Stimulated activated naive CD4-positive, alpha-beta T cell (primary cell): ENCODE results near the gene H2BK1.

Experiments used
- DNase-seq, 6 experiments: peaks; one replicate each; lab custom pipeline; 2025; lab: John Stamatoyannopoulos, UW

Gene H2BK1

DNA sequence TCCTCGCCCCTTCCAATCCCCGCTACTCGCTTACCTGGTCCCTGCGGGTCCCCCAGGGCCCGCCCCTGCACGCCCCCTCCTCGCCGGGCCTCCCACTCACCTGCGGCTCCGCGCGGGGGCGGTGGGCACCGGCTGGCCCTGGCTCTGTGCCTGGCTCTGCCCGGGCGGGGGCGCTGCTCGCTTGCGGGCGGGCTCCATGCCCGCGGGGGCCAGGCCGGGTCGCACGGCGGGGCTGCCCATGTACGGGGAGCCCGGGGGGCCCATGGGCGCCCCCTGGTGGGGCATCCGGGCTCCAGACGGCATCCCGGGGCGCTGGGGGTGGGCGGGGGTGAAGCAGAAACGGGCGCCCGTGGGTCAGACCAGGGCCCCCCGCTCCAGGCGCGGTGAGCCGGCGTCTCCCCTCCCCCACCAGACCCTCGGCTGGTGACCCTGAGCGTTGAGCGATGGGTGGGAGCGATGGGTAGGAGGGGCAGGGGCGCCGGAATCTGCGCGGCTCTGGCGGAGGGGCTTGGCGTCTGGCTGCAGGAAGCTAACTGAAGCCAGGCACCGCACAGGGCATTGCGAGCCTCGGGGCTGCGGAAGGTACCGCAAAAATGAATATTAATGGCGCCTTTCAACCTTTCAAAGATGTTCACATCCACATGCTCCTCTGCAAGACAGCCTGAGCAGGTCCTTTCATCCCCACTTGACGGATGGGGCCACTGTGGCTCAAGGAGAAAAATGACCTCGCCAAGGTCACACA lies 35.2 kb upstream of the H2BK1 start:
- DNase-seq: peak; percentile 27 to 75 (median 62)

DNA sequence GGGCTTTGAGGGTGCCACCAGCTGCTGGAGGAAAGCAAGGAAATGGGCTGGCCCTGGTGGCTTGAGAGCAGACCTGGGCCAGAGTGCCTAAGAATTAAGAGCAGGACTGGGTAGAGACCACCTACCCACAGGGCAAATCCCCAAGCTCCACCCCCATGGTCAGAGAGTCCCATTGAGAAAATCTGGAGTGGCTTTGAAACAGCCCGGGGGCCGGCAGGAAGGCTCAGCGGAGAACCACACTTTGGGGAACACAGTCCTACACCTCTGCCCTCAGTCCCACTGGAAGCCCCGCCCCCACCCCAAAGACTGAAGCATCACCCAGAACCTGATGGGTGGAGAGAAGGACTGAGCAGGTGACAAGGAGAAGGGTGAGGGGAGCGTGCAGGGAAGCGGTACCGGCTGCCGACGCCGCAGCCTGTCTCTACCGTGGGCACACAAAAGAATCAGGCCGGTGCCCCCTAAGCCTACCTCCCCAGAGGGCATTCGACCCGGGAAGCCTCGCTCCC lies 34.6 kb upstream of the H2BK1 start:
- DNase-seq: peak in 2 of 6 experiments; percentile 26 to 28

GRCh38 chr7:151244196-151244840 lies 34.0 kb upstream of the H2BK1 start:
- peak in 5 of 6 experiments; percentile 5 to 64 (median 54) for DNase-seq

DNA sequence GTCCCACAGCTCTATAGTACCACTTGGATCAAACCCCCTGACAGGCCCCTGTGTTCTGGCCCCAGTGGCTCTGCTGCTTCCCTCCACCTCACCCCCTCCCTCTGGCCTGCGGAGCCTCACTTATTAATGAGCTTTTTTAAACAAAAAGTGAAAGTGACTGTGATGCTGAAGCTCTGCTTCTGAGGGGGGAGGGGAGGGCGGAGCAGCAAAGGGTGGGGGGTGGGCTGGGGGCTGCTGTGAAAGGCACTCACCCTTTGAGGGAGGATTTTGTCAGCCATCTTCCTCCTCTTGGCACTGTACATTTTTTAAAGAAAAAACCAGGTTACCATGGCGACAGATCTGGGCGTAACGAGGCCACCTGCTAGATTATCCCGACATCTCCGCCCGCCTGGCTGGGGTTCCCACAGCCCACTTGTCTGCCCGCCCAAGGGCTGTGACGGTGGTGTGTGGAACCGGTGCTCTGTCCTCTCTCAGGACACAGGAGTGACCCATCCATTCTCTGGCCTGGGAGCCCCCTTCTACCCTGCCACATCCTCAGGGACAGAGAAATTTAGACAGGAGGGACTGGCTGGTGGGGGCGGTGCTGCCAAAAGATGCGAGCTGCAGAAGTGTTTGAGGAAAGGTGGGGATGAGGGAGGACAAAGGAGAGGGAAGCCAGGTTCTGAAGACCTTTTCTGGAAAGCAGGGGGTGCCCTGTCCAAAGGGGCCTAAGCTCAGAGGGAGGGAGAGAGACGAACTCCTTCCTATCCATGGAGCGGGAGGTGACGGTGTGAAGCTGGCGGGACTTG lies 33.3 kb upstream of the H2BK1 start:
- peak; percentile 32 to 65 (median 52) for DNase-seq

- no peak for DNase-seq
Measured at GRCh38 chr7:151243045-151243349, 32.7 kb upstream of the H2BK1 start.

DNA sequence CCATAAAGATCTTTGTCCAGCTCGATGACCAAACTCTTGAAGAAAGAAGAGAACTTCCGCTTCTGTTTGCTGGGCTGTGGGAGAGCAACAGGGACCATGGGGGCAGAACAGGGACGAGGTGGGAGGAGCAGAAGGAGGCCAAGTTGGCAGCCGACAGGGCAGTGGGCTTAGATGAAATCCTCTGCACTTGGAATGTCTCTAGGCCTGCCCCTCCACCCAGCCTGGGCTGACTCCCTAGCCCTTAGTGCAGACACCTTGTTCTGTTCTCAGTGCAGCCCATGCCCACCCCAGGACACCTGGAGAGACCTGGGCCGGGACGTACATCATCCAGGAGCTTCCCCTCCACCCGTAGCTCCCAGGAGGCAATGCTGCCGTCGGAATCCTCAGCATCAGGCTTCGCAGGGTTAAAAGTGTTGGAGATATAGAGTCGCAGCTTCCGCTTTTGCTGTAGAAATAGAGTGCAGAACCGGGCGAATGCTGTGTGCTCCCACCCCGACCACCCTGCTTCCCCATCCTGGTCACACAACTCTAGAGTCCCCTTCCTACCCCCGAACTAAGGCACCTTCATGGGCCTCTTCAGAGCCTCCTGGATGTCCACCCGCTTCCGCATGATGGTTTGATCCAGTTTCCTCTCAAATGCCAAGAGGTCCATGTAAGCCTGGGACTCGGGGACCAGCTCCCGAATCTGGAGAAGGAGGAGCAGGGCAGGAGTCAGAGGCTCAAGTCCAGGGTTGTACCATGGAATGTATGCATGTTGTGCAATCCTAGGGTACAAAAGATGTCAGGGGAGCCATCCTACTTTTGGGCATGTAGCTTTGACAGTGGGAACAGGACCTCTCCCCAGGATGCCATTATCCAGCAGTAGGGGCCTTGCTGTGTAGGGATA lies 32.1 kb upstream of the H2BK1 start:
- no peak for DNase-seq

- no peak for DNase-seq
Measured at GRCh38 chr7:151241755-151242096, 31.4 kb upstream of the H2BK1 start.

DNA sequence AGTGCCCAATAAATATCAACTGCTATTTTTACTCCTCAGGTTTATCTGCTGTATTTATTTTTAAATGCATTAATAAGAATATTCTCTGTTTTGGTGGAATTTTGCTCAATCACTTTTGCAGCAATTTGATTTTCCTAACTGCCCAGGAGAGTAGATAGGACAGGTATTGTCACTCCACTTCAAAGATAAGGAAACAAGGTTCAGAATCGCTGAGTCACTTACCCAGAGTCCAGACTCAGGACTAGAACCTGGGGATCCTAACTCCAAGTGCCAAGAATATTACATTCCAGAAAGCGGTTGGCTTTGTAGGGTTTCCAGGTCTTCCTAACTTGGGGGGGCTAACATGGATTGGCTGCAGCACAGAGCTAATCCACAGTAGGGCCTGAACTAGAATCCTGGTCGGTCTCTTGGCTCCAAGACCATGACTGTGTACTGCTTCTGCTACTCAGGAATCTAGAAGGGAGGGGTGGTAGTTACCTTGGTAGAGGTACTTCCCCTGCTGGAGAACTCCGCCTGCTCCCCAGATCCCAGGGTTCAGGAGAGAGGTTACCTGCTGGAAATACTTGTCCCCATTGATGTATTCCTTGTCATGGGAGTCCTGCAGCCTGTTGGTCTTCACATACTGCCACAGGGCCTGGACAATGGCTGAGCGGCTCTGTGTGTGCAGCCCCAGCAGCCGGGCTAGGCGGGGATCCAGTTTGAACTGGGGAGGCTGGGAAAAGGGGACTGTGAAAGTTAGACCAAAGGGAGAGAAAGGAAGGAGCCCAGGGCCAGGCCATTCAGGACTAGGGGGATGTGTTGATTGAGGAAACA lies 30.9 kb upstream of the H2BK1 start:
- no peak for DNase-seq

GRCh38 chr7:151240536-151240935 lies 30.2 kb upstream of the H2BK1 start:
- no peak for DNase-seq

DNA sequence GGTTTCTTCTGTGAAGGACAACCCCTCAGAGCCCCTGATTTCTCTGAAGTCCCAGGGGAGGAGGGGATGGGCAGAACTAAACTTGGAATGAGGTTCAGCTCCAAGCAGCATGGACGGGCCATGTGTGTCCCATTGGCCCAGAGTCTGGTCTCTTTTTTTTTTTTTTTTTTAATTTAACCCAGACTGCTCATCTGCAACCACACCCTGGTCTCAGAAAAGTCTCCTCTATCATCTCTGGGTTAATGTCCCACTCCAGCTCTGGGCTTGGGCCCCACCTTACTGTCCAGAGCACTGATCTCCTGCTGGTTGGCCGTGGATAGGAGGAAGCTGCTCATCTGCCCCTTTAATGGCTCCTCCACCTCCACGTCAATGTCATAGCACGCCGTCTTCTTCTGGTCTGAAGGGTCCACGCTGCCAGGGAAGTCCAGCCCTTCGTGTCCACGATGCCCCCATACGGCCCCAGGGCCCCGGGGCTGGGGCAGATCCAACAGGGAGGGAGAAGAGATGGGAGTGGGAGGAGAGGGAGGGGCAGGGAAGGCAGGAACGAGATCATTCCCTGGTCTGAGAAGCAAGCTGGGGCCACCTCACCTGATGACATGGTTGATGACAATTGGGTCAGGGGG lies 29.7 kb upstream of the H2BK1 start:
- DNase-seq: no peak

DNA sequence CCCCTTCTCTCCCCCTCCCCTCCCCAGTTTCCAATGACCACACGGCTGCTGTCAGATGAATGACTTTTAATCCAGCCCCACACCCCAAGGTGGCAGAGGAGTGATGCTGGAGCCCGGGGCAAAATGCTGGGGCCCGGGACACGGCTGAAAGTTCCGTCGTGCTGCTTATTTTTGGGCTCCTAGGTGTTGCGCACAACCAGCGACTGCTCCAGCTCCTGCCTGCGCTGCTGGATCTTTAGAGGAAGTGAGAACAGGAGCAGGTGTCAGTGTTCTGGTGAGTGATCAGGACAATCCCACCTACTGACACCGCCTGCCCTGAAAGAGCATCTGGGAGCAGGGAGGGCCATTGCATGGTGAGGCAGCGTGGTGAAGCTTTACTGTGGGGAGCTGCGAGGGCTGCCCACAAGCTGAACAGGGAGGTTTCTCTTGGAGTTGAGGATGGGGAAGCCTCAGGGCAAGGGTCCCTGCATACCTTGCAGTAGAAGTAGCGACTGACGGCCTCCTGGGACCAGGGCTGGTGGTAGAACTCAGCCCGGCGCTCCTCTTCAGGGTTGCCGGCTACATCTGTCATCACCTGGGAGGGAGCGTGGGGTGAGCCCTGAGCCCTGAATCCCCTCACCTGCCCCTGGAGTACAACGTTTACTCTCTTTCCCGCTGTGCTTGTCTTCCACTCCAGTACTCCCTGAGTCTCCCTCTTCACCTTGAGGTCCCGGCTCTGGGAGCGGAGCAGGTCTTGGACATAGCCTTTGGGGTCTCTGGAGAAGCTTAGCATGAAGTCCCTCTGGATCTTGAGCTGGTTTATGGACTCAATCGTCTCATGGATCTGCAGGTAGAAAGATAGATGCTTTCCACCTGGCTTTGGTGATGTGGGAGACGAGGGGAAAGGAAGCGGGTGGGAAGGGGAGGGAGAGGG lies 28.9 kb upstream of the H2BK1 start:
- DNase-seq: no peak

GRCh38 chr7:151238190-151238810 lies 28.0 kb upstream of the H2BK1 start:
- DNase-seq: no peak

DNA sequence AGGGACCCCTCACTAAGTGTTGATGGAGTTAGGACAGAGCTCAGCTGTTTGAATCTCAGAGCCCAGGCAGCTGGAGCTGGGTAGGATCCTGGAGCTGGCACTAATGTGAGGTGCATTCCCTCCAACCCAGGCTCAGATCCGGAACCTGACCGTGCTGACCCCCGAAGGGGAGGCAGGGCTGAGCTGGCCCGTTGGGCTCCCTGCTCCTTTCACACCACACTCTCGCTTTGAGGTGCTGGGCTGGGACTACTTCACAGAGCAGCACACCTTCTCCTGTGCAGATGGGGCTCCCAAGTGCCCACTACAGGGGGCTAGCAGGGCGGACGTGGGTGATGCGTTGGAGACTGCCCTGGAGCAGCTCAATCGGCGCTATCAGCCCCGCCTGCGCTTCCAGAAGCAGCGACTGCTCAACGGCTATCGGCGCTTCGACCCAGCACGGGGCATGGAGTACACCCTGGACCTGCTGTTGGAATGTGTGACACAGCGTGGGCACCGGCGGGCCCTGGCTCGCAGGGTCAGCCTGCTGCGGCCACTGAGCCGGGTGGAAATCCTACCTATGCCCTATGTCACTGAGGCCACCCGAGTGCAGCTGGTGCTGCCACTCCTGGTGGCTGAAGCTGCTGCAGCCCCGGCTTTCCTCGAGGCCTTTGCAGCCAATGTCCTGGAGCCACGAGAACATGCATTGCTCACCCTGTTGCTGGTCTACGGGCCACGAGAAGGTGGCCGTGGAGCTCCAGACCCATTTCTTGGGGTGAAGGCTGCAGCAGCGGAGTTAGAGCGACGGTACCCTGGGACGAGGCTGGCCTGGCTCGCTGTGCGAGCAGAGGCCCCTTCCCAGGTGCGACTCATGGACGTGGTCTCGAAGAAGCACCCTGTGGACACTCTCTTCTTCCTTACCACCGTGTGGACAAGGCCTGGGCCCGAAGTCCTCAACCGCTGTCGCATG lies 27.2 kb upstream of the H2BK1 start:
- DNase-seq: no peak

DNA sequence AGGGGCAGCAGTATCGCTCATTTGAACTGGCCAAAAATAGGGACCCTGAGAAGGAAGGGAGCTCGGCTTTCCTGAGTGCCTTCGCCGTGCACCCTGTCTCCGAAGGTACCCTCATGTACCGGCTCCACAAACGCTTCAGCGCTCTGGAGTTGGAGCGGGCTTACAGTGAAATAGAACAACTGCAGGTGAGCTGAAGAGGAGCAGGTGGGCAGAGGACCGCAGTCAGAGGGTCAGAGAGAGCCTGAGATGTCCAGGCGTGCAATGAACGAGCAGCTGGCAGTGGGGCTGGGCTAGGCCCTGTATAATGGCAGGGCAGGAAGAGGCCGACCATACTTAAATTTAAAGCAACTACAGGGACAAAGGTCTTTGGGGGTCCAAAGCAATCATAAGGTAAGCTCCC lies 26.1 kb upstream of the H2BK1 start:
- DNase-seq: no peak

DNA sequence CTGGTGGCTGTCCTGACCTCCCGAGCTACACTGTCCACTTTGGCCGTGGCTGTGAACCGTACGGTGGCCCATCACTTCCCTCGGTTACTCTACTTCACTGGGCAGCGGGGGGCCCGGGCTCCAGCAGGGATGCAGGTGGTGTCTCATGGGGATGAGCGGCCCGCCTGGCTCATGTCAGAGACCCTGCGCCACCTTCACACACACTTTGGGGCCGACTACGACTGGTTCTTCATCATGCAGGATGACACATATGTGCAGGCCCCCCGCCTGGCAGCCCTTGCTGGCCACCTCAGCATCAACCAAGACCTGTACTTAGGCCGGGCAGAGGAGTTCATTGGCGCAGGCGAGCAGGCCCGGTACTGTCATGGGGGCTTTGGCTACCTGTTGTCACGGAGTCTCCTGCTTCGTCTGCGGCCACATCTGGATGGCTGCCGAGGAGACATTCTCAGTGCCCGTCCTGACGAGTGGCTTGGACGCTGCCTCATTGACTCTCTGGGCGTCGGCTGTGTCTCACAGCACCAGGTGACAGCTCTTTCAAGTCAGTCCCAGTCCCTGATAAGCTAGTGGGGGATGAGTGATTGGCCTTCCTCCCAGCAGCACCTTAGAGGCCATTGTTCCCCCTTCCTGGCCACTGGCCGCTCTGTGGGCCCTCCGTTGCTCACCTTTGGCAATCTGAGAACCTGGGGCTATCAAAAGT lies 25.0 kb upstream of the H2BK1 start:
- no peak for DNase-seq

GRCh38 chr7:151233804-151234203 lies 23.5 kb upstream of the H2BK1 start:
- DNase-seq: no peak
